ENCODE results near the gene BPTF.
"Not testable (repeated sequence)": the region's sequence is repeated elsewhere in the genome, so short reads cannot be mapped to it uniquely, and the experiment has no call there.

The BPTF gene

GRCh38 chr17:67833946-67834631 lies 8.8 kb downstream of the BPTF start:
- no peak for DNase-seq

GRCh38 chr17:67834634-67835033 lies 9.3 kb downstream of the BPTF start:
- DNase-seq: no peak

- DNase-seq: no peak
Observed at GRCh38 chr17:67836205-67836987, 11.1 kb downstream of the BPTF start.

- no peak for DNase-seq
Observed at GRCh38 chr17:67837965-67838364, 12.7 kb downstream of the BPTF start.

- DNase-seq: no peak
Observed at GRCh38 chr17:67838538-67838937, 13.2 kb downstream of the BPTF start.

- DNase-seq: no peak
Observed at GRCh38 chr17:67841992-67842391, 16.7 kb downstream of the BPTF start.

- no peak for DNase-seq
Observed at GRCh38 chr17:67842648-67843047, 17.3 kb downstream of the BPTF start.

DNA sequence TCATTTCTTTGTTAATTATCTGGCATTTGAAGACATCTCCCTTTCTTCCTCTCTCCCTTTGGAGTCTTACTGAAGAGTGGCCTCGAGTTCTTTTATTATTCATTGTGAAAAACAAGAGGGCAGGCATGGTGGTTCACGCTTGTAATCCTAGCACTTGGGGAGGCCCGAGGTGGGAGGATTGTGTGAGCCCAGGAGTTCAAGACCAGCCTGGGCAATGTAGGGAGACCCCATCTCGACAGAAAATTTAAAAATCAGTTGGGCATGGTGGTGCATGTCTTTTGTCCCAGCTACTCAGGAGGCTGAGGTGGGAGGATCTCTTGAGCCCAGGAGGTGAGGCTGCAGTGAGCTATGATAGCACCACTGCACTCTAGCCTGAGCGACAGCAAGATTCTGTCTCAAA lies 20.1 kb downstream of the BPTF start:
- DNase-seq: no peak

GRCh38 chr17:67848189-67848588 lies 22.9 kb downstream of the BPTF start:
- DNase-seq: not testable (repeated sequence)

DNA sequence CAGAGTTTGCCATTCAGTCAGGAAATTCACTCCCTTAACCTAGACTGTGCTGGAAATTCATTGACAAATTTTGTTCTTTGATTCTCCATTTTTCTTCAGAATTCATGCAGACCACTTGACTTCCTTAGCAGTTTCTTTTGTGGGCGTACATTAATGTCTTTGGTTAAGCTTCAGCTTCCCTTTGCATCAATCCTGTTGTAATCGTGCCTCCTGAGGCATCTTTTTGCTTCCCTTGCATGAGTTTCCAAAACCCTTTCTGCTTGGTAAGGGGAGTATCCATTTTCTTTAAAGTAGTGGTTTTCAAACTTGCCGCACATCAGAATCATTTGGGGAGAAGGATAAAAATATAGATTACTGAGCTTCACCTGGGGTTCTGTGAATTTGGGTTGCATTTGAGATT lies 23.5 kb downstream of the BPTF start:
- not testable (repeated sequence) for DNase-seq

- DNase-seq: no peak
Observed at GRCh38 chr17:67850991-67851631, 25.8 kb downstream of the BPTF start.

- DNase-seq: no peak
Observed at GRCh38 chr17:67853703-67854102, 28.4 kb downstream of the BPTF start.

DNA sequence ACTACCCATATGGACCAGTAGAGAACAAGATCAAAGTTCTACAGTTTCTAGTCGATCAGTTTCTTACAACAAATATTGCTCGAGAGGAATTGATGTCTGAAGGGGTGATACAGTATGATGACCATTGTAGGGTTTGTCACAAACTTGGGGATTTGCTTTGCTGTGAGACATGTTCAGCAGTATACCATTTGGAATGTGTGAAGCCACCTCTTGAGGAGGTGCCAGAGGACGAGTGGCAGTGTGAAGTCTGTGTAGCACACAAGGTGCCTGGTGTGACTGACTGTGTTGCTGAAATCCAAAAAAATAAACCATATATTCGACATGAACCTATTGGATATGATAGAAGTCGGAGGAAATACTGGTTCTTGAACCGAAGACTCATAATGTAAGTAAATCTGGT lies 29.1 kb downstream of the BPTF start:
- DNase-seq: no peak

GRCh38 chr17:67855504-67856324 lies 30.4 kb downstream of the BPTF start:
- no peak for DNase-seq

DNA sequence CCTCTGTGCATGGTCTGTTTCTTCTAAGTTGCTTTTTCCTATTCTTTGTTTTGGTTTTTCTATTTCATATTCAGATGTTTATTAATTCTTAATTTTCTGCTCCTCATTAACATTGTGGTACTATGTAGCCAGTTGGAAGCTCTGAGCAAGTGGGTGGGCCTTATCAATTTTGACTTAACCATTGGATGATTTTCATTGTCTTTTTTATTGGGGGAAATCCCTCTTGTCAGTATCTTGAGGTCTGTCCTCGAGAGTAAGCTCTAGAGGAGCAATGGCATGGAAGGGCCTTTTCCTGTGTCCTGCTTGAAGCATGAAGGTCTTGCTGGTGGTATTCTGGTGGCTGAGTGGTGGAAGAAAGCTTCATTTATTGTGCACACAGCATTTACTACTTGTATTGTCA lies 31.1 kb downstream of the BPTF start:
- DNase-seq: not testable (repeated sequence)

DNA sequence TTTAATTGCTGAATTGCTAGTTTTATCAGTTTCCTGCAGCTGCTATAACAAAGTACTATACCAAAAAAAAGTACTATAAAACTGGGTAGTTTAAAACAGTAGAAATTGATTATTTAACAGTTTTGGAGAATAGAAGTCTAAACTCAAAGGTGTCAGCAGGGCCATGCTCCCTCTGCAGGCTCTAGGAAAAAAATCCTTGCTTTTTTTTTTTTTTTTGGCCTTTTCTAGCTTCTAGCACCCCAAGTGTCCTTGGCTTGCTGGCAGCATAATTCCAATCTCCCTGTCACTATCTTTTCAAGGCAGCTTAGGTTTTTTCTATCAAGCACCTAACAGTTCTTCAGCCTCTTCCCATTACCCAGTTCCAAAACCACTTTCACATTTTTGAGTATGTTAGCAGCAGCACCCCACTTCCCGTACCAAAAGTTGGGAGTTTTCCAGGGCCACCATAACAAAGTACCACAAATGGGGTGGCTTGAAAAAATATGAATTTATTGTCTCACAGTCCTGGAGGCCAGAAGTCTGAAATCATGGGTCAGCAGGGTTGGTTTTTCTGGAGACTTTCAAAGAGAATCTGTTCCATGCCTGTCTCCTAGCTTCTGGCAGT lies 37.4 kb downstream of the BPTF start:
- no peak for DNase-seq

- DNase-seq: no peak
Observed at GRCh38 chr17:67863624-67864247, 38.4 kb downstream of the BPTF start.

DNA sequence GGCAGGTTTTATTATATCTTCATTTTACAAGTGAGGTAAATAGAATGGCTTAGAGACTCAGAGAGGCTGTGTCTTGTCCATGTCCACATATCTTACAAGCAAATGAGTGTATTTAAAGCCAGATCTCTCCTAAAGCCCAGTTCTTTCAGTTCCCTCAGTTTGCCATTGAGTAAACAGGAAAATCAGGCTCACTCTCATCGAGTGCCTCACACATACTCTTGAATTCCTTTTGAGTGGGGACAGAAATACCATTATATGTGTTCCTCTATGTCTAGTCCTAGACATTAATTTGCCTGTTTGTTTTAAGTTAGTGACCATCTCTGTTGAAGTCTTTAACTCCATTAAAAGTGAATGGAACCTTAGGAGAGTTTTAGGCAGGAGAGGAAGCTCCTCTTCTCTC lies 40.1 kb downstream of the BPTF start:
- DNase-seq: no peak

GRCh38 chr17:67867591-67867990 lies 42.3 kb downstream of the BPTF start:
- DNase-seq: no peak

DNA sequence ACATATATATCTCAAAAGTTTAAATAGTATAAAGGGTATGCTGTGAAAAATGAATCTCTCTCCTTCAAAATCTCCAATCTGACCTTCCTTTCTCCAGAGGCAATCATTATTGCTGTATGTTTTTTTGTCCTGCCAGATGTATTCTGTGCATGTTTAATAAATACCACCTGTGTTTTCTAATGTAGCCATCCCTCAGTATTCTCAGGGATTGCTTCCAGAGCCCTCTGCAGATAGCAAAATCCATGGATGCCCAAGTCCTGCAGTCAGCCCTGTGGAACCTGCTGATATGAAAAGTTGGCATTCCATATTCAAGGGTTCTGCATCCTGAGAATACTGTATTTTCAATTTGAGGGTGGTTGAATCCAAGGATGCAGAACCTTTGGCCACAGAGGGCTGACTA lies 42.9 kb downstream of the BPTF start:
- DNase-seq: no peak

GRCh38 chr17:67879662-67880061 lies 54.4 kb downstream of the BPTF start:
- DNase-seq: no peak

- no peak for DNase-seq
Observed at GRCh38 chr17:67881083-67881482, 55.8 kb downstream of the BPTF start.
